HG02885 (cell line): ENCODE data around the gene STRC.
"Not testable (repeated sequence)": the region's sequence is repeated elsewhere in the genome, so short reads cannot be mapped to it uniquely, and the experiment has no call there.

Source experiments
- ATAC-seq: cut with Tn5 transposase; IDR thresholded peaks from one replicate; pipeline ENCODE4 v1.9.1; 2021; ENCODE audit warnings: mild to moderate bottlenecking; ENCODE audit not compliant: unreplicated experiment, poor library complexity

The STRC gene

GRCh38 chr15:43566615-43567014 is 52.0 kb downstream of the STRC start:
- not testable (repeated sequence) for ATAC-seq

- not testable (repeated sequence) for ATAC-seq
These were observed 54.8 kb downstream of the STRC start for GRCh38 chr15:43563793-43564192.

GRCh38 chr15:43562753-43563152 is 55.8 kb downstream of the STRC start:
- ATAC-seq = not testable (repeated sequence)

- ATAC-seq = no peak
These were observed 65.6 kb downstream of the STRC start for GRCh38 chr15:43552986-43553385.

GRCh38 chr15:43552256-43552655 is 66.3 kb downstream of the STRC start:
- no peak for ATAC-seq

- no peak for ATAC-seq
These were observed 67.9 kb downstream of the STRC start for GRCh38 chr15:43550527-43551363.
